GM19455 (cell line): ENCODE measurements around the gene UBR7.

ENCODE experiments used
- ATAC-seq: cut with Tn5 transposase; IDR thresholded peaks from one replicate; pipeline ENCODE4 v1.9.1; 2021; ENCODE audit not compliant: unreplicated experiment

The UBR7 gene

DNA sequence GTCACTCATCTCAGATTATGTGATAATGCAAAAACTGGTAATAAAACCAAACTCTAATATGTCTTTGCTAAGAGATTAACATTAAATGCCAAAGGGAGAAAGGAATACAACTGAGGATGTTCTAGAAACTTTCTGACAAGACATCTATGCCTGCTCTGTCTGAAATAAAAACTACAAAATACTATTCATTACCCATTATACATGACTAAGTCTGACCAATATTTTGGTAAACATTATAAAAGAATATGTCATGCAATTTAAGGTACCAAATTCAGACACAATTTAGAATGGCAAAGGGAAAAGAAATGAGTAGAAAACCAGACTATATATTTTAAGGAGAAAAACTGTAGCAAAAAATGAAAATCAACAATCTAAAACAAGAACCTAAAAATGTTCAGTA, 39.5 kb downstream of the UBR7 start:
- ATAC-seq: no peak

- no peak for ATAC-seq
These were observed 42.2 kb downstream of the UBR7 start for GRCh38 chr14:93249128-93249831.

- no peak for ATAC-seq
These were observed 55.4 kb downstream of the UBR7 start for GRCh38 chr14:93262446-93262845.

- ATAC-seq: no peak
These were observed 56.4 kb downstream of the UBR7 start for GRCh38 chr14:93263416-93263815.

GRCh38 chr14:93266127-93266526, 59.1 kb downstream of the UBR7 start:
- no peak for ATAC-seq

- no peak for ATAC-seq
These were observed 60.2 kb downstream of the UBR7 start for GRCh38 chr14:93267149-93267711.

DNA sequence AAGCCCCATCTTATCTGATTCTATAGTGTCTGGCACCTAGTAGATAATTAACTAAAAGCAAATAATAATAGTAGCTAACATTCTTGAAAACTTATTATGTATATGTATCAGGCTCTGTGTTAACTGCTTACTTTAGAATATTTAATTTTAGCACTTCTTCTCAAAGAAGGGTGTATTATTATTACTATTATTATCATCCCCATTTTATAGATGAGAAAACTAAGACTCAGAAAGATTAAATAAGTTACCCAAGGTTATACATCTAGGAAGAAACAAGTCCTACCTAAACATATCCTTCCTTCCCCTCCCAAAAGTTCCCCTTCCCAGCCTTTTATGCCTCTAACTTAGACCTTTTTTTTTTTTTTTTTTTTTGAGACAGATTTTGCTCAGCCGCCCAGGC, 61.4 kb downstream of the UBR7 start:
- ATAC-seq: no peak

GRCh38 chr14:93269341-93270068, 62.4 kb downstream of the UBR7 start:
- ATAC-seq: no peak

- no peak for ATAC-seq
These were observed 64.1 kb downstream of the UBR7 start for GRCh38 chr14:93271111-93271510.

DNA sequence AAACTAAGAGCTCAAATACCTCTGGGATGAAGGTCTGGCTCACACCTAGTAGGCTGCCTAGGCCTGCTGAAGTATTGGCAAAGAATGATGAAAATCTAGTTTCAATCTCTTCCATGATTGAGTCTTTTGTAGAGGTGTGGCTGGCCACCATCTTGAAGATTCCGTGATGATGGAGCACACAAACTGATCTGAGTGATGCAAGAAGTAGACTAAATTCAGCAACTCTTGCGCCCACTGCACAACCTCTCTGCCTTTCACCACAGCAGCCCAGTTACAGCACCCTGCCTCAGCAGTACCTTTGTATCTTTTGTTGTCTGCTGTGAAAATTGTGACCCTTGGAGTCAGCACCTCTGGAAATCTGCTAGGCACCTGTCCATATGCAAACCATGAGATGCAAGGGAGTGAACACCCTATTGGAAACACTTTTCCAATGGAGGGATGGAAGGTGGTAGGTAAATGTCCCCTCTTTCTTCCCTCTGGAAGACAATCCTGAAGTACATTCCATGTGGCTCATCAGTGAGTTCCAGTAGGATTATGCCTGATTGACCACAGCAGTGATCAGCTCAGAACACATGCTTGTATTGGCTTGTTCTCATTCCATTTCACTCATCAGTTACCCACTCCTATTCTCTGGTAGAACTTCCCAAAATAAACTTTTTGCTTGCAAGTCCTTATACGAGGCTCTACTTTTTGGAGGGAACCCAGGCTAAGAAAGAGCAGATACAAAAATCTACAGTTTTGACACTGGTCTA, 67.2 kb downstream of the UBR7 start:
- no peak for ATAC-seq

DNA sequence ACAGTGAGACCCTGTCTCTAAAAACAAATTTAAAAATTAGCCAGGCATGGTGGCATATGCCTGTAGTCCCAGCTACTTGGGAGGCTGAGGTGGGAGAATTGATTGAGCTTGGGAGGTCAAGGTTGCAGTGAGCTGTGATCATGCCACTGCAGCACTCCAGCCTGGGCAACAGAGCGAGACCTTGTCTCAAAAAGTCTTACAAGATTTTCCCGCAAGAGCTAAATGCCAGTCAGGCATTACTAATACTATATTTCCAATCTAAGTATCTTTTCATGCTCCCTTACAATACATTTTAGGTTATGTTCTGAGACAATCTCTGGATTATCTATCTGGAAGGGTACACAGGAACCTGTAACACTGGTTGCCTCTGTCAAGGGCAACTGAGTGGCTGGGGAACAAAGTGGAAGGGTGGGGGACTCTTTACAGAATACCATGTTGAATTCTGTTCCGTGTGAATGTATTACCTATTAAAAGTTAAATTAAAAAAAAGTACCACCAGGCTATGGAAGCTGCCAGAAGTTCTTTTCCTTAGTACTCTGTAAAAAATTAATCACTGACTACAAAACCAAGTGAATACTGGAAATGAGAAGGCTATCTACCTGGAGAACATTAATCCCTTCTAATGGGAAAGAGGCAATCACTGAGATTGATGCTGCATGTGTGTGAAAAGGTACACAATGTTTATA, 69.1 kb downstream of the UBR7 start:
- ATAC-seq: no peak
